HG03378 (cell line): ENCODE data around the gene THOC1.

ENCODE experiments used
- ATAC-seq: cut with Tn5 transposase; IDR thresholded peaks from one replicate; pipeline ENCODE4 v1.9.1; 2021; ENCODE audit warnings: mild to moderate bottlenecking, moderate library complexity; ENCODE audit not compliant: unreplicated experiment

Gene THOC1

DNA sequence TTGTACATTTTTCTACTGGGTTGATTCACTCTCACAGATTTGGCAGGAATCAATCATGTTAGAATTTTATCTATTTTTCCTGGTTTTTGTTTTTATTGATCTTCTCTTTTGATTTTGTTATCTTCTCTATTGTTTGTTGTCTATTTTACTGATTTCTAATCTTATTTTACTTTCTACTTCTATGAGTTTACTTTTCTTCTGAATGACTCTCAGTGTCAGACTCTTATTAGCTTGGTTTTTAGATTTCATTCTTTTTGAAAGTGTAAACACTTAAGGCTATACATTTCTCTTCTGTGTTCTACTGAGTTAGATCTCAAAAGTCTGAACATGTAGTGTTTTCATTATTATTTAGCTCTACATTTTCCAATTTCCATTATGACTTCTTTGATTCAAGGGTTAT, 47.1 kb downstream of the THOC1 start:
- ATAC-seq = no peak

DNA sequence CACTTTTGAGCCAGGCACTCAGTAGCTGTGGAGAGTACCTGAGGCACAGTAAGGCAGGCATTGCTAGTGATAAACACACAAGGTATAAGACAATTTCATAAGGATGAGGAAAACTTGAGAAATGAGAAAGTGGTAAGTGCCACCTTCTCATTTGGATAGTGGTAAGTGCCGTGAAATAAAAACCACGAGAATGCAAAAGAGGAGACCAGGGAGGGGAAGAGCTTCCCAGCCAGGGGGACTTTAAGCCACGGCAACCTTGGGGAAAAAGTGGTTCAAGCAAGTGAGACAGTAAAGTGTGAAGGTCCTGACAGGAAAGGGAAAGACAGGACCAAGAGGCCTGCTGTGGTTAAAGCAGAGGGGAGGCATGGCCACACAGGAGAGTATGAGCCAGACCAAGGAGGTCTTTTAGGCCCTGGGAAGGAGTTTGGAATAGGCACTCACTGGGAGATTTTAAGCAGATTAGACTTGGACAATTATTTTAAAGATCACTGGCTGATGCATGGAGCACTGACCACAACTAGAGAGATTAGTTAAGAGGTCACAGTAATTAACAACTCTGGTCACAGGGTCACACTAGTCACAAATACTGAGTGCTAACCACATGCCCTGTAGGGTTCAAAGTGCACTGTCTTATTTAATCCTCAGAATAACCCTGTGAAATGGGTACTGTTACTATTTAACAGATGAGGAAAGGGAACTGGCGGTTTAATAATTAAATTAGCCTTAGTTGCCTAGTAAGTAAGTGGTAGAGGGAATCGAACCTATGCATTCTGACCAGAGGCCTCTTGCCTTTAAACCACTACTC, 50.1 kb downstream of the THOC1 start:
- ATAC-seq = no peak

DNA sequence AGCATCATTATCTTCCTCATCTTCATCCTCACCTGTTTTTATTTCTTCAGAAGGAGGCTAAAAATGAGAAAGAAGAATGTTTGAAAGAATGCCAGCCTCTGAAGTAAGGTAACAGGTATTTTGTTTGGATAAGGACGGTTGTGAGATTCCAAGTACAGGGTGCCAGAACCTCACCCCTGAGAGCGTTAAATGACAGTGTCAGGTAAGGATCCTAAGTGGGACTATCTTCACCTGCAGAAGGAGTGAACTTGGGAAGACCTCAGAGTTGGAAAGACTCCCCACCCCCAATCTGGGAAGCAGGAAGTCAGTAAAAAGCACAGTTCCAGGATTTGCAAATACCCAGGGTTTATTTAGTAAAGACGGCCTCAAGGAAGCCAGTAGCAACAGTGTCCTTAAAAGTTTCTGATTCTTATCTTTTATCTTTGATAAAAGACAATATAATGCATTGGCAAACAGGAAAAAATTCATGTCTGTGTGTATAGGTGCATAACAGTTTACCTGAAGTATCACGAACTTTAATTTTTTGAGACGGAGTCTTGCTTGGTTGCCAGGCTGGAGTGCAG, 52.3 kb downstream of the THOC1 start:
- no peak for ATAC-seq

DNA sequence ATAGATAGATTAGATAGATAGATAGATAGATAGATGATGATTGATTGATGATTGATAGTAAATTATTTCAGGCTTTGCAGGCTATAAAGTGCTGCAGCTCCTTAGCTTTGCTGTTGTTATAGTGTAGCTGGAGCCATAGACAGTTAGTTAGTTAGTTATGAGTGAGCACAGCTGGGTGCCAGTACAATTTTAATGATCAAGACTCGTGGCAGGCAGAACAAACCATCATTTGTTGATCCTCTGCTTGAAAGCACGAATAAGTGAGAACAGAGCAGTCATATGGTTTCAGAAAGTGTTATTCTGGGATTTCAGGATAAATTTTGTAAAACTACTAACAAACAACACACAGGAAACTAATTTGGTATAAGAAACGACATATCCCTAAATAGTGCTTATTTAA, 53.9 kb downstream of the THOC1 start:
- no peak for ATAC-seq

DNA sequence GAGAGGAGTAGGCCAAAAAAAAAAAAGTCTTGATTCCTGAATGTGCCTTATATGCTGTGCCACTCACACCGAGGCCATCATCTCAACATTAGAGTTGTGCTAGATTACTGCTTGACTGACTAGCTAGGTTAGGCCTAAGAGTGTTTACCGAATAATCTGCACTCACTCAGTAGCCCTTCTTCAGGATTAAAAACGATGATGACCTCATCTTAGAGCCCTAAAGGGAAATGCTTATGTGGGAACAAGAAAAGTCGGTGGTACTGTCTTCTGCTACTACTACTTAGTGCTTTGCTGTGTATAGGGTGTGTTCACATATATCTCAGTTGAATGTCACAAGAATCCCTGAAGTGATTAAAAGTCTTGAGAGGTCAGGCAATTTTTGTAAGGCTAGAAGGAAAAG, 54.3 kb downstream of the THOC1 start:
- no peak for ATAC-seq

DNA sequence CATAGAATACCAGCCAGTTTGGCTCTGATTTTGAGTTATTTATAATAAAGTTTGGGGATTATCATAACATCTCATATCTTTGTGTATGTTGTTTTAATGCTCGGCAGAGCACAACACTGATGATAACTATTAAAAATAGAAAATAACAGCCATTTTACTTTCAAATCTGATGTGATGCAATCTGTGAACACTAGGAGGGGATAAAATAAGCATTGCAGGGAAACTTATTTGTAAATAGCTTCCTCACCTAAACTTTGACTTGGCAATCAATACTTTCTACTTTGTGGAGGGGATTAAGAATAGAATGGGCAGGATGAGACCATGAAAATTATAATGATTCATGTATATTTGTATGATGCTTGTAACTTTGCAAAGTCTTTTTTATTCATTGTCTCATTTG, 55.1 kb downstream of the THOC1 start:
- ATAC-seq = no peak

DNA sequence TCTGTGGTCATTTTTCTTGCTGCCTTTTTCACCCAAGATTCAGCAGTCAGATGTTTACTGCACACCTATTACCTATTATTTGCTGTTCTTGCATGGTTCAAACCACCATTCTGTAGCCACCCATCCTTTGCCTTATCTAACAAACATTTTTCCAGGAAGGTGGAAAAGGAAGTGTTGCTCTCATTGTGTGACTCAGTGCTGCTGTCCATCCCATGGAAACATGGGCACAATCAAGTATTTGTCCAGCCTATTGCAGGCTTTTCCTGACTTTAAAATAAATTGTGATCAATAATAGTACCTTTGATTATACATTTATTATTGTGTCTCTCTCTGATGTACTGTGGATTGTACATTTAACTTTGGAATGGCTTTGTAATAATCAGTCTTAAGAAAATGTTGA, 56.3 kb downstream of the THOC1 start:
- no peak for ATAC-seq

DNA sequence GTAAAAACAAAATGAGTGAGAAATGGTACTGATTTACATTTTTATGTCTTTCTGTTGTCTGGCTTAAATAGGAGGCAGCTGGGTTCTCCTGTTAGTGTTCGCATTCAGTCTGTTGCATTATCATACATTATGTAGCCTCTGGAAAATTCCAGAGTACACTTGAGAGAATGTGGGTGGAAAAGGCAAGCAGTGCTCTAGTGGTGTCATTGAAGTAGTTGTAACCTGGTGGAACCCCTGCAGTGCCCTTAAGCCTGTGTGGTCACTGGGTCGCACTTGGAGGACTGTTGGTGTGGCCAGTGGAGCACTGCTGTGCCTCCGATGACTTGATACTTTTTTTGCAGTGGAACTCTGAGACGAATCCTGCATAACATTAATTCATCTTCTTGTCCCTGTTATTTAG, 57.1 kb downstream of the THOC1 start:
- ATAC-seq = no peak

DNA sequence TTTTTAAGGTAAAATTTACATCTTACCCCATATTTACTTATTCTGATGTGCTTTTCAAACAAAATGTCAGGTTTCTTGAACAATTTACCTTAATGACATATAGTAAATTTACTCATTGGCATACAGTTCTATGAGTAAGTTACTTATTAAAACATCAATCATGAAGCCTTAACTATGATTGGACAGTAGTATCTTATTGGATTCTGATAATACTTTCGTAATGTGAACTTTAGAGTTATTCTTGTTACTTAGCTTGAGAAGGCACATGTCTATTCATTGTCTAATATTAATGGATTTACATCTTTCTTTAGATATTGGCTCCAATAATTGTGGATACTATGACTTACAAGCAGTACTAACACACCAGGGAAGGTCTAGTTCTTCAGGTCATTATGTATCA, 57.8 kb downstream of the THOC1 start:
- no peak for ATAC-seq

DNA sequence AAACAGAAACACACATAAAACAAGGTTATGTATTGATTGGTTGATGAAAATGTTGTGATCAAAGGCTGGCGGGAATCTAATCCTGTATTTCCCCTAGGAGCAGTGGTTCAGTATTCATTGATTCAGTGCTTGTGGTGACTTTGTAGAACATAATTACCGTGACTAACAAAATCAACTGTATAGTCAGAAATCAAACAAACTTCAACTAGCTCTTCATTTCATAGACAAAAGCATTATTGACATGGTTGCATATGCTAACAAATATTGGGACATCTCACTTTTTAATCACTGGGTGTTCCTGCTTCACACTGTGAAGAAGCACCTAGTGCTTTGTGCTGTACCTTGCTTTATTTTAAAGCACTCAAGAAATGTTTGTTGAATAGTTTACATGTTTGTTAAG, 68.1 kb downstream of the THOC1 start:
- ATAC-seq = no peak

DNA sequence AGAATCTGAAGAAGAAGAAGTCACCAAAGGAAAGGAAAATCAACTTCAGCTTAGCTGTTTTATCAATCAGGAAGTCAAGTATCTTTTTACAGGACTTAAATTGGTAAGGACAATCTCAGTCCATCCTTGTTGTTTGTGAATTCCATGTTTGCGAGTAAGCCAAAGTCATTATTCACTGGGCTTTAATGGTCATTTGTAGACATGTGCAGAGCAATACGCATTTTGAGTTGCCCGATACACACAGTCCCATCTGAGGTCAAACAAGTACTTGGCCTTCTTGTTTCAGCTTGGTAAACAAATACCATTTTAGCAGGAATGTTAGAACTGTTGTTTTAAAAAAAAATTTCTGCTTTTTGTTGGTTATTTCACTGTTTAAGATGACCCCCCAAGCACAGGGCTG, 68.6 kb downstream of the THOC1 start:
- ATAC-seq = no peak

DNA sequence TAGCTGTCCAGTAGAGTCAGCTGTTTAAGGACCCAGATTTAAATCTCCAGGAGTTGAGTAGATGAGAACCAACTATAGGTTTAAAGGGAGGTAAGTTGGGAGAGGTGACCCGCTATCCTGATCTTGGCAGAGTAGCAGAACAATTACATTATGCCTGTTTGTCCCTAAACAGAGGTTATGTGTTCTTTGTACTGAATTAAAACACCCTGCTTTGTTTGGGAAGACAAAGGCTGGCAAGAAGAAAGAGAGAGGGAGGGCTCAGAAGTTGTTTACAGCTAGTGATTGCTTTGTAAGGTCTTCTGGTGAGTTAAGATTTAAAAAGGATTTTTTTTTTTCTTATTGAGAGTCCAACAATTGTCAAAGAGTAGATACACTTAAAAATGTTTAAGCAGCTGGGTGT, 72.2 kb downstream of the THOC1 start:
- ATAC-seq = no peak

DNA sequence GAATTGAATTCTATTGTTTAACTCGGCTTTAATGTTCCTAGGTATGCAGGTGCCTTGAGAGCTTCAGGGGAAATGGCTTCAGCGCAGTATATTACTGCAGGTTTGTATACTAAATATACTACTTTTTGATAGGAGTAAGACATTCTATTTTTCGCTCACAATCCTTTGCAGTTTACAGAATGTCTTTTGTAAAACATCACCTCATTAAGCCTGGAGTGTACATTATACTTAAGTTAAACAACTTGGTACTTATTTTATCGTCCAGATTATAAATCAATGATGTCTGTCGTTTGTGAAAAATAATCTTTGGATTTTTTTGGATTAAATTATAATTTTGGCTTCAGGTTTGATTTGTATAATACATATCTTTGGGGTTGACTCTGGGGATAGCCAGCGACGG, 75.0 kb downstream of the THOC1 start:
- no peak for ATAC-seq

DNA sequence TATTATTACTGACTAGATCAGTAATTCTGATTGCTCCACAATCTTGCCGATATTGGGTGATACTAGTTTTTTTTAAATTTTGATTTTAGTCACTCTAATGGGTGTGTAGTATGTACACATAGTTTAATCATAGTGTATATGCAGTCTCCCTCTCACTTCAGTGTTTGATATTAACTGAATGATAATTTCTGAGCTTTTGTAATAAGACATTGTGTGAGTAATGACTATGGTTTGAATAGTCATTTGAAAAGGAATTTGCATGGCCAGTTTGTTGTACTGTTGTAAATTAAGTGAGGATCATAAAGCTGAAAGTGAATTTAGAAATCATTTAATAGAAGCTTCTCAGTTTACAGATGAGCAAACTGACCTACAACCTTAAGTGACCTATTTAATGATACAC, 76.1 kb downstream of the THOC1 start:
- no peak for ATAC-seq

DNA sequence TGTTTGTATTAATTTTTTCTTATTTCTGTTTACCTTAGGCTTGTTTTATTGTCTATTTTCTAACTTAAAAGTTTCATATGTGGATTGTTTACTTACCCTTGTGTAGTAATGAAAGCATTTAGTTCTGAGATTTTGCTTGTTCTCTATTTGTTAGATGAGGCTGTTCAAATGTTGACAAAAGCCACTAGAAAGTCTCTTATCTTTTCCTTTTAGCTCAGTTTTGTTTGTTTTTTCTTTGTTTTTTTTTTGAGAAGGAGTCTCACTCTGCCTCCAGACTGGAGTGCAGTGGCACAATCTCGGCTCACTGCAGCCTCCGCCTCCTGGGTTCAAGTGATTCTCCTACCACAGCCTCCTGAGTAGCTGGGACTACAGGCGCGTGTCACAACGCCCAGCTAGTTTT, 78.6 kb downstream of the THOC1 start:
- no peak for ATAC-seq

DNA sequence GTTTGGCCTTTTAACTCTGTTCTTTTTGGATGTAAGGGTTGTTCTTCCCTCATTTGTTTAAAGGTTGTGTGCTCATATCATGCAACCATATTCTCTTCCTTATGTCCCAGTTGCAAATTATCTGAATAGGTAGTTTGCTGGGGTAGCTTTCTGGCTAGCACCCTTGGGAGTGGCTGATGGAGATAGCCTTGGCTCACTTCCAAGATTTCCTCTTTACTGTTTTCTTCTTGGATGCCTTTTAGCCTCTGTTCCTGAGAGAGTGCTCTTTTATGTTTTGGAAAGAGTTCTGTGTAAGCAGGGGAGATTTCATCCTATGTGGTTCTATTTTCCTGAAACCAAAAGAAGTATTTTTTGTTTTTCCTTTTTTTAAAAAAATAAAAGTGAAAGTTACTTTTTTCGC, 84.1 kb downstream of the THOC1 start:
- ATAC-seq = no peak

DNA sequence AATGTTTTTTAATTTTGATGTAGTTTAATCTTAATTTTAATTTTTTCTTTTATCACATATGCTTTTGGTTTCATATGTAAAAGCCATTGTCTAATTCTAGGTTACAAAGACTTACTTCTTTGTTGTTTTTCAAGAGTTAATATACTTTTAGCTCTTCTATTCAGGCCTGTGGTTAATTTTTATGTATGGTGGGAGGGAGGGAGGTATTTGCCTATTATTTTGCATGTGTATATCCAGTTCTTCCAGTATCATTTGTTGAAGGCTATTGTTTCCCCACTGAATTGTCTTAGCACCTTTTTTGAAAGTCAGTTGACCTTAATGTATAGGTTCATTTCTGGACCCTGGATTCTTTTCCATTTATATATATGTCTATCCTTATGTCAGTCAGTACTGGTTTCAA, 86.1 kb downstream of the THOC1 start:
- no peak for ATAC-seq

DNA sequence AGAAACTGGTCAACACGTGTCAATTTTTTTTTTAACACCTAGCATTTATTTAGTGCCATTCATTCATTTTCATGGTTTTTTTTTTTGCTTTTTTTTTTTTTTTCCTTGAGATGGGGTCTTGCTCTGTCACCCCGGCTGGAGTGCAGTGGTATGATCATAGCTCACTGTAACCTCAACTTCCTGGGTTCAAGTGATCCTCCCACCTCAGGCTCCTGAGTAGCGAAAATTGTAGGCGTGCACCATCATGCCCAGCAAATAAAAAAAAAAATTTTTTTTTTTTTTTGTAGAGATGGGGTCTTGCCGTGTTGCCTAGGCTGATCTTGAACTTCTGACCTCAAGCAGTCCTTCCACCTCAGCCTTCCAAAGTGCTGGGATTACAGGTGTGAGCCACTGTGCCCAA, 88.3 kb downstream of the THOC1 start:
- ATAC-seq = no peak

DNA sequence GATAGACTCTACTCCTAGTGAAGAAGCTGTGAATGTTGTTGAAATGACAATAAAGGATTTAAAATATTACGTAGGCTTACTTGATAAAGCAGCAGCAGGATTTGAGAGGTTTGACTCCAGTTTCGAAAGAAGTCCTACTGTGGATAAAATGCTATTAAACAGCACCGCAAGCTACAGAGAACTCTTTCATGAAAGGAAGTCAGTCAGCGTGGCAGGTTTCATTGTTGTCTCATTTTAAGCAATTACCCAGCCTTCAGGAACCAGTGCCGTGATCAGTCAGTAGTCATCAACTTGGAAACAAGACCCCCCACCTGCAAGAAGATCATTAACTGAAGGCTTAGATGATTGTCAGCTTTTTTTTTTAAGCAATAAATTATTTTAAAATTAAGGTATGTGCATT, 95.5 kb downstream of the THOC1 start:
- ATAC-seq = no peak
